Measurements from ENCODE around the gene NCAPH2. TPM values are rescaled to one million over a fixed set of nuclear protein-coding genes. Genes with fewer than 3 reads are reported as not detected.

NCAPH2 gene
- total RNA-seq, 2 experiments from 2014 or later = 136 to 181 TPM

GRCh38 chr22:50520826-50521453 lies 12.9 kb downstream of the NCAPH2 start:
- ATAC-seq (no peak), DNase-seq (no peak)
- Mint-ChIP-seq H3K4me3 (no peak overlapping the region), H3K36me3 (peaks cover 36% of the 10 kb centered on the region), H3K27ac (no peak overlapping the region), H3K4me1 (peaks cover 17% of the 10 kb centered on the region), H3K9me3 (ENCODE audit: low read depth) (no peaks in the 10 kb centered on the region), H3K27me3 (no peaks in the 10 kb centered on the region)
- CTCF ChIA-PET = no interaction called here

DNA sequence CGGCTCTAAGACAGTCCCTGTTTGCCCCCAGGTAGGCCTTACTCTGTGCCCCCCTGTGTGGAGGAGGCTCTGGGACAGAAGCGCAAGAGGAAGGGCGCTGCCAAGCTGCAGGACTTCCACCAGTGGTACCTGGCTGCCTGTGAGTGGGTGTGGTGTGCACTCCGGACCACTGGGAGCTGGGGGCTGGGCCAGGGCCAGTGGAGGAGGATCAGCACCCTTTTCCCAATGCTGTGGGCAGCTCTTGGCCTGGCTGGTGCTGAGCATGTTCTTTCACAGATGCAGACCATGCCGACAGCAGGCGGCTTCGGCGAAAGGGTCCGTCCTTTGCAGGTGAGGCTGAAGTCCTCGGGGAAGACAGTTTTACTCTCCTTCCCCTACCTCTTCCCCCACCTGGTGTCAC lies 13.7 kb downstream of the NCAPH2 start:
- CTCF ChIA-PET = no interaction called here
- H3K27me3 Mint-ChIP-seq = no peaks in the 10 kb centered on the region
- no peaks in the 10 kb centered on the region for H3K9me3 Mint-ChIP-seq (ENCODE audit: low read depth)
- ATAC-seq (no peak), DNase-seq (no peak)
- peaks cover 35% of the 10 kb centered on the region for H3K36me3 Mint-ChIP-seq
- H3K27ac Mint-ChIP-seq = no peak overlapping the region
- peaks cover 17% of the 10 kb centered on the region for H3K4me1 Mint-ChIP-seq
- H3K4me3 Mint-ChIP-seq = no peak overlapping the region

- Mint-ChIP-seq H3K4me1 (peaks cover 23% of the 10 kb centered on the region), H3K4me3 (no peak overlapping the region), H3K27ac (no peak overlapping the region), H3K27me3 (no peaks in the 10 kb centered on the region), H3K36me3 (peaks cover 31% of the 10 kb centered on the region), H3K9me3 (ENCODE audit: low read depth) (no peaks in the 10 kb centered on the region)
- ATAC-seq (no peak), DNase-seq (no peak)
- CTCF ChIA-PET = interaction anchor here (0.5 to 4.6 kb wide), 4 partner anchors 12 to 56 kb away, joined by 3 to 79 read pairs (median 3); partner anchors contain the start of genes LMF2, NCAPH2 and SYCE3
These were observed 14.3 kb downstream of the NCAPH2 start for GRCh38 chr22:50522208-50522805.

DNA sequence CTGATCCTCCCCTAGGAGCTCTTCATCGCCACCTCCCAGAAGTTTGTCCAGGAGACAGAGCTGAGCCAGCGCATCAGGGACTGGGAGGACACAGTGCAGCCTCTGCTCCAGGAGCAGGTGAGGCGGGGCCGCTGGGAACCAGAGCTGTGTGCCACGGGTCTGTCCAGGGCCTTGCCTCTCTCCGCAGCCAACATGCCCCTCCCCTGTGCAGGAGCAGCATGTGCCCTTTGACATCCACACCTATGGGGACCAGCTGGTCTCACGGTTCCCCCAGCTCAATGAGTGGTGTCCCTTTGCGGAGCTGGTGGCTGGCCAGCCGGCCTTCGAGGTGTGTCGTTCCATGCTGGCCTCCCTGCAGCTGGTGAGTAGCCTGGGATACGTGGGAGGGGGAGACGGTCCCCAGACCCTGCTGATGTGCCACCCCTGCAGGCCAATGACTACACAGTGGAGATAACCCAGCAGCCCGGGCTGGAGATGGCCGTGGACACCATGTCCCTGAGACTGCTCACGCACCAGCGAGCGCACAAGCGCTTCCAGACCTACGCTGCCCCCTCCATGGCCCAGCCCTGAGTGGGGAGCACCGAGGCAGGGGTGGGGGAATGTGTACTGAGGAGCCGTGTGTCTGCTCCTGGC lies 14.9 kb downstream of the NCAPH2 start:
- DNase-seq (no peak), ATAC-seq (no peak)
- peaks cover 32% of the 10 kb centered on the region for H3K36me3 Mint-ChIP-seq
- no peaks in the 10 kb centered on the region for H3K27me3 Mint-ChIP-seq
- CTCF ChIA-PET = interaction anchor here (0.5 to 4.6 kb wide), 4 partner anchors 13 to 57 kb away, joined by 3 to 79 read pairs (median 3); partner anchors contain the start of genes LMF2, NCAPH2 and SYCE3
- H3K4me1 Mint-ChIP-seq = peaks cover 29% of the 10 kb centered on the region
- no peaks in the 10 kb centered on the region for H3K9me3 Mint-ChIP-seq (ENCODE audit: low read depth)
- H3K4me3 Mint-ChIP-seq = no peak overlapping the region
- H3K27ac Mint-ChIP-seq = no peak overlapping the region

- CTCF ChIA-PET = interaction anchor here (4.6 to 7.1 kb wide), 2 partner anchors 13 to 42 kb away, joined by 69 to 79 read pairs; partner anchors contain the start of genes LMF2, NCAPH2 and SYCE3
- Mint-ChIP-seq H3K9me3 (ENCODE audit: low read depth) (no peaks in the 10 kb centered on the region), H3K4me1 (peaks cover 35% of the 10 kb centered on the region), H3K27ac (no peak overlapping the region), H3K4me3 (peak overlapping the region; percentile 27), H3K27me3 (no peaks in the 10 kb centered on the region), H3K36me3 (peaks cover 34% of the 10 kb centered on the region)
- ATAC-seq (no peak), DNase-seq (no peak)
These were observed 15.4 kb downstream of the NCAPH2 start for GRCh38 chr22:50523458-50523805.

DNA sequence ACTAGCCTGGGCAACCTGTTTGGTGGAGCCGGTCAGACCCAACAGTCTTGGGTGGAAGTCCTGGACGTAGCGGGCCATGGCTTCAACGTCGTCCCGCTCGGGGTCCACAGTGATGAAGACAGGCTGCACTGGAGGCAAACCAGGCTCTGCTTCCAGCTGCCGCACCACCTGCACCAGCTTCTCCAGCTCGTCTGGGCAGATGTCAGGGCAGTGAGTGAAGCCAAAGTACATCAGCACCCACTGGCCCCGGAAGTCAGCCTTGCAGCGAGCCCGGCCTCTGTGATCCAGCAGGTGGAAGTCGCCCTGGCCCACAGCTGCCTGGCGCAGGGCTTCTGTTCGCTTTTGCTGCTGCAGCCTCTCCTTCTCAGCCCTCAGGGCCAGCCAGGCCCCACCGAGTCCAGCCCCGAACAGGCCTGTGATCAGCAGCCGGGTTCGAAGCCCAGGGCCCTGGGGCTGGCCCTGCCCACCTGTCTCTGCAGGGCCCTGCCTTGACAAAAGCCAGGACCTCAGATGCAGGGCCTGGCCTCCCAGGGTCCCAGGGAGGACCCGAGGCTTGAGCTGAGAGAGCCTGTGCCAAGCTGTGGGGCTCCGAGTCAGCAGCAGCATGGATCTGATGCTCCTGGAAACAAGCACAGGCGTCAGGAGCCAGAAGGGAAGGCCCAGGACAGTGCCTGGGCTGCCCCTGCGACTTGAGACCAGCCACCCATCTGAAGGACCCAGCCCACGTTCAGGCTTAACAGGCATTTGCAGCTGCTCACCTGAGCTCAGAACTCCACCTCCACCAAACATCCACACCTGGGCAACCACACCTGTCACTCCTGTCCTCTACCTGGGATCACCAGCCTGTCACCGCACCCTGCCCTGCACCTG lies 16.0 kb downstream of the NCAPH2 start:
- Mint-ChIP-seq H3K27ac (peak overlapping the region; percentile 77), H3K27me3 (no peaks in the 10 kb centered on the region), H3K4me3 (peak overlapping the region; percentile 80), H3K9me3 (ENCODE audit: low read depth) (no peaks in the 10 kb centered on the region), H3K4me1 (peaks cover 41% of the 10 kb centered on the region), H3K36me3 (peaks cover 32% of the 10 kb centered on the region)
- DNase-seq (no peak), ATAC-seq (no peak)
- CTCF ChIA-PET = interaction anchor here (1.4 to 7.1 kb wide), 9 partner anchors 9 to 158 kb away, joined by 3 to 81 read pairs (median 22); partner anchors contain the start of genes ARSA, LMF2, NCAPH2 and SYCE3

DNA sequence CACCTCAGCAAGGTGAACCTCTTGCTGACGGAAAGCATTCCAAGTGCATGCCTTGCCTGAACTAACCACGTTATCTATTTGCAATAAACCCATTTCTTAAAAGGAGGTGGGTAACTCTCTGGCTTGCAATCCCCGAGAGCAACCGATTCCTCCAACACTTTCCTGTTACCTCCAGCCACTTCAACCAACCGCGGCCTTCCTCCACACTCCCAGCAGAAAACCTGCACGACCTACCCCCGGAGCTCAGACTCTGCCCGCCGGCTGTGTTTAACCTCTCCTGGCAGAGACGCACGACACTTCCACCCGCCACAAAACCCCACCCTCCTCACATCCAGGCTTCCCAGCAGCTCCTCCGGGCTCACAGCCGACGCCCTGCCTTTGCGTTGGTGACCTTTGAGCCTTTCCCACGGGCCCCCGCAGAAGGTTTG lies 16.7 kb downstream of the NCAPH2 start:
- CTCF ChIA-PET = interaction anchor here (0.9 to 7.1 kb wide), 18 partner anchors 10 to 280 kb away, joined by 3 to 81 read pairs (median 7); partner anchors contain the start of genes ARSA, CHKB, HDAC10 and LMF2
- Mint-ChIP-seq H3K27ac (peak overlapping the region; percentile 77), H3K4me1 (peaks cover 44% of the 10 kb centered on the region), H3K27me3 (no peaks in the 10 kb centered on the region), H3K9me3 (ENCODE audit: low read depth) (no peaks in the 10 kb centered on the region), H3K4me3 (peak overlapping the region; percentile 80), H3K36me3 (peaks cover 28% of the 10 kb centered on the region)
- ATAC-seq = no peak
- DNase-seq = no peak

GRCh38 chr22:50525104-50525857 lies 17.3 kb downstream of the NCAPH2 start, which contains the start of gene SCO2:
Gene SCO2 (minus strand): TSS chr22:50525598. CDS start chr22:50524411, 1,187 bp downstream.
- Mint-ChIP-seq H3K4me3 (peak within 1 kb of the TSS; percentile 80), H3K27ac (peak within 1 kb of the TSS; percentile 94), H3K36me3 (peaks cover 25% of the 10 kb centered on the region), H3K4me1 (peaks cover 44% of the 10 kb centered on the region), H3K9me3 (ENCODE audit: low read depth) (no peaks in the 10 kb centered on the region), H3K27me3 (no peaks in the 10 kb centered on the region)
- ATAC-seq = peak; percentile 59
- peak; percentile 97 for DNase-seq
- CTCF ChIA-PET = interaction anchor here (0.6 to 7.1 kb wide), 38 partner anchors 10 to 281 kb away, joined by 3 to 81 read pairs (median 5); partner anchors contain the start of genes ARSA, CHKB, HDAC10 and KLHDC7B

DNA sequence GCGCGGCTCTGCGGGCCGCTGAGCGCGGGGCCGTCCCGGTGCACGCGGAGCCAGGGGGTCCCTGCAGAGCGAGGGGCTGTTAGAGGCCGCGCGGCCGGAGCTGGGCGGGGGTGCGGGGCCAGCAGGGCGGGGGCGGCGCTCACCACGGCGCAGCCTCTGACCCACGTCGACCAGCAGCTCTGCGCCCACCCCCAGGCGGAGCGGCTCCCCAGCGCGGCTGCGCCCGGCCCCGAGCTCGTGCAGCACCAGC lies 17.8 kb downstream of the NCAPH2 start:
- peak overlapping the region; percentile 77 for H3K27ac Mint-ChIP-seq
- no peak for DNase-seq
- no peaks in the 10 kb centered on the region for H3K9me3 Mint-ChIP-seq (ENCODE audit: low read depth)
- CTCF ChIA-PET = interaction anchor here (0.6 to 7.1 kb wide), 37 partner anchors 10 to 281 kb away, joined by 3 to 81 read pairs (median 5); partner anchors contain the start of genes ARSA, CHKB, HDAC10 and KLHDC7B
- H3K4me1 Mint-ChIP-seq = peaks cover 44% of the 10 kb centered on the region
- no peak for ATAC-seq
- H3K4me3 Mint-ChIP-seq = peak overlapping the region; percentile 80
- no peaks in the 10 kb centered on the region for H3K27me3 Mint-ChIP-seq
- peaks cover 25% of the 10 kb centered on the region for H3K36me3 Mint-ChIP-seq

- H3K36me3 Mint-ChIP-seq = peaks cover 22% of the 10 kb centered on the region
- no peaks in the 10 kb centered on the region for H3K9me3 Mint-ChIP-seq (ENCODE audit: low read depth)
- peak overlapping the region; percentile 80 for H3K4me3 Mint-ChIP-seq
- H3K4me1 Mint-ChIP-seq = peaks cover 44% of the 10 kb centered on the region
- ATAC-seq (peak; percentile 35), DNase-seq (peak; percentile 93)
- CTCF ChIA-PET = interaction anchor here (0.8 to 7.1 kb wide), 35 partner anchors 9 to 282 kb away, joined by 3 to 81 read pairs (median 6); partner anchors contain the start of genes ARSA, CHKB, HDAC10 and KLHDC7B
- no peaks in the 10 kb centered on the region for H3K27me3 Mint-ChIP-seq
- peak overlapping the region; percentile 94 for H3K27ac Mint-ChIP-seq
These were observed 18.2 kb downstream of the NCAPH2 start for GRCh38 chr22:50526108-50526833.

DNA sequence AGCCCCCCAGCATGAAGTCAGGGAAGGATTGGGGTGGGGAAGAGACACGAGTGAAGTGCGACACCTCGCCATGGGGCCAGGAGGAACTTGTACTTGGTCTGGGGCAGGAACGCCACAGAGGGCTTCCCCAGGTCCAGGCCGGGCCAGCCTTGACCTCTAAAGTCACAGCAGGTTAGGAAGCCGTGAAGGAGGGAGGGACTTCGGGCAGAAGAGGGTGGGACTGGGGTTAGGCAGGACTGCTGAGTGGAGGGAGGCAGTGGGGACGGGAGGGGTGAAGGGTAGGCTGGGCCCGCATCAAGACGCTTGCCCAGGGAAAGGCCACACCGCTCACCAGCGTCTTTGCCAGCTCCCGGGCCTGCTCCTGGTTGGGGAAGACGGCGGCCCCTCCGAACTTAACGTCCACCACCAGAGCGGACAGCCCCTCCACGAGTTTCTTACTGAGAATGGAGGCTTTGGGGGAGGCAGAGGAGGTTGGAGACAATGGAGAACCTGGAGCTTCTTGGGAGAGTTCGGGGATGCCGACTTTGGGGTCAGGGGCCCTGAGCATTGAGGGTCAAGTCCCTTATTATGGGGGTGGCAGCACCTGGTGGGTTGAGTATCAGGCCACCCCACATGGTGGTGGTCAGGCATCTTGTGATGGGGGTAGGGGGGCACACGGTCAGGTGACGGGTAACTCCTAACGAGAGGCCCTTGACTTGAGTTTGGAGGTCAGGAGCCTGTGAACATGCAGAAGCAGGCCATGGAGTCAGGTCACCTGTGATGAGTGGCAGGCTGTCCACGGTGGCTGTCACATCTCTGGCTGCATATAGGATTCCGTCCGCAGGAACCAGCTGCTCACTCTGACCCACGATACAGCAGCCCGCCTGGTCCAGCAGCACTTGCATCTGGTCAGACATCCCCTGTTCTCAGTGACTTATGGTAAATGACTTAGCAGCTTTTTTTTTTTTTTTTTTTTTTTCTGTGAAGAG lies 19.1 kb downstream of the NCAPH2 start:
- H3K4me1 Mint-ChIP-seq = peaks cover 44% of the 10 kb centered on the region
- peak overlapping the region; percentile 94 for H3K27ac Mint-ChIP-seq
- peak overlapping the region; percentile 80 for H3K4me3 Mint-ChIP-seq
- H3K36me3 Mint-ChIP-seq = peaks cover 22% of the 10 kb centered on the region
- CTCF ChIA-PET = interaction anchor here (0.6 to 7.1 kb wide), 7 partner anchors 12 to 93 kb away, joined by 3 to 69 read pairs (median 29); partner anchors contain the start of genes LMF2 and SYCE3
- peak; percentile 82 for DNase-seq
- peak; percentile 7 for ATAC-seq
- no peaks in the 10 kb centered on the region for H3K27me3 Mint-ChIP-seq
- no peaks in the 10 kb centered on the region for H3K9me3 Mint-ChIP-seq (ENCODE audit: low read depth)

Measured in activated CD8-positive, alpha-beta memory T cell treated with anti-CD3 and anti-CD28 coated beads, Interleukin-2, amount 10 ng/mL, durations not matched to agents 7 days and 5 days (primary cell).